ENCODE results near the gene LTK. TPM values are rescaled to one million over a fixed set of nuclear protein-coding genes. Genes with fewer than 3 reads are reported as not detected.

Gene LTK
- total RNA-seq, 1 experiment from 2014 or later = 9.2 TPM

DNA sequence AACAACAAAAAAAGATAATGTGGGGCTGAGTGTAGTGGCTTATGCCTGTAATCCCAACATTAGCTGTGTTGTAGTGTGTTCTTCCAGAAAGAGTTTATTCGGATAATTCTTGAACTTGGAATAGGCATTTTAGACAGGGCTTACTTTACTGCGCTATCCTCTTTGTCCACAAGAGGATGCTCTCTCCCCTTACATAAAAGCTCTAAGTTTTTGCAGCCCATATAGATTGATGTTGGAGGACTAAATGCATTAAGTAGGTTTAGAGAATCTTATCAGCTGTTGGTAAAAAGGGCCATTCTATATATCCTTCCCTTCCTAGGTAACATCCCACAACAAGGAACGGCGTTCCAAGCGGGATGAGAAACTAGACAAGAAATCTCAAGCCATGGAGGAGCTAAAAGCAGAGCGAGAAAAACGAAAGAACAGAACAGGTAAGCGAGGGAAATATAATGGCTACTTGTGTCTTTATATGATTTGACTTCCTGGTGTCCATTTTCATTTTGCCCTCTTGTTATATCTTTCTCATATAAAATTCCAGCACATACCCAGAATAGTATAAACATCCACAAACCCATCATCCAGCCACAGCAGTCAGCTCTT is 47.7 kb downstream of the LTK start:
- no peaks in the 10 kb centered on the region for H3K9me3 ChIP-seq (ENCODE audit: control insufficient read depth in 1 of 2, insufficient read depth in 1 of 2, low read depth in 1 of 2, low read length in 2 of 2)
- no peak overlapping the region for H3K27ac ChIP-seq (ENCODE audit: low read depth, low read length)
- no peak overlapping the region for H3K4me2 ChIP-seq (ENCODE audit: low read length)
- H3K36me3 ChIP-seq (ENCODE audit: control insufficient read depth in 1 of 2, insufficient read depth in 2 of 2, low read length in 2 of 2) = peaks cover 10 to 24% of the 10 kb centered on the region in 2 experiments; a peak in 3 of 4 replicates
- no peaks in the 10 kb centered on the region for H3K27me3 ChIP-seq (ENCODE audit: insufficient read depth, low read length)
- peaks cover 10% of the 10 kb centered on the region; the same call in 1 of the 2 replicates for H3K79me2 ChIP-seq (ENCODE audit: insufficient read depth, low read length)
- ATAC-seq = peak; percentile 80
- H3K9ac ChIP-seq (ENCODE audit: low read length) = no peak overlapping the region
- BruUV-seq (replicated peaks) = no TSS peak
- intact Hi-C loops (cut with micrococcal nuclease) = loop anchor here (1.0 to 5.0 kb wide), 4 partner anchors 41 to 436 kb away; no protein-coding TSS in a partner anchor
- H3K9me2 ChIP-seq (ENCODE audit: insufficient read depth) = no peaks in the 10 kb centered on the region
- CTCF ChIA-PET = interaction anchor here (0.7 to 2.7 kb wide), 25 partner anchors 8 to 560 kb away, joined by 3 to 28 read pairs (median 4); partner anchors contain the start of genes EHD4, LTK, MAPKBP1 and RPAP1
- POLR2A ChIA-PET = interaction anchor here (1.2 kb wide), 1 partner anchor 9 kb away, joined by 5 read pairs; no protein-coding TSS in a partner anchor
- TF ChIP-seq, protein P1, sequence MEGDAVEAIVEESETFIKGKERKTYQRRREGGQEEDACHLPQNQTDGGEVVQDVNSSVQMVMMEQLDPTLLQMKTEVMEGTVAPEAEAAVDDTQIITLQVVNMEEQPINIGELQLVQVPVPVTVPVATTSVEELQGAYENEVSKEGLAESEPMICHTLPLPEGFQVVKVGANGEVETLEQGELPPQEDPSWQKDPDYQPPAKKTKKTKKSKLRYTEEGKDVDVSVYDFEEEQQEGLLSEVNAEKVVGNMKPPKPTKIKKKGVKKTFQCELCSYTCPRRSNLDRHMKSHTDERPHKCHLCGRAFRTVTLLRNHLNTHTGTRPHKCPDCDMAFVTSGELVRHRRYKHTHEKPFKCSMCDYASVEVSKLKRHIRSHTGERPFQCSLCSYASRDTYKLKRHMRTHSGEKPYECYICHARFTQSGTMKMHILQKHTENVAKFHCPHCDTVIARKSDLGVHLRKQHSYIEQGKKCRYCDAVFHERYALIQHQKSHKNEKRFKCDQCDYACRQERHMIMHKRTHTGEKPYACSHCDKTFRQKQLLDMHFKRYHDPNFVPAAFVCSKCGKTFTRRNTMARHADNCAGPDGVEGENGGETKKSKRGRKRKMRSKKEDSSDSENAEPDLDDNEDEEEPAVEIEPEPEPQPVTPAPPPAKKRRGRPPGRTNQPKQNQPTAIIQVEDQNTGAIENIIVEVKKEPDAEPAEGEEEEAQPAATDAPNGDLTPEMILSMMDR (IDR thresholded peaks at IDR 0.05 in 2 of 3, conservative IDR thresholded peaks at IDR 0.05 in 1 of 3; ENCODE audit: borderline replicate concordance in 1 of 3, insufficient read depth in 1 of 3, low read depth in 2 of 3, low read length in 2 of 3) = peak; percentile 84 to 99 (median 98)
- TF ChIP-seq RAD21 (IDR thresholded peaks at IDR 0.05; ENCODE audit: low read depth) = peak; percentile 90
- no peak for TF ChIP-seq EGR1 (IDR thresholded peaks at IDR 0.05; ENCODE audit: low read depth)
- DNase-seq (ENCODE audit: low read depth, low spot score) = peak; percentile 45
- RAD21 ChIA-PET (ENCODE audit: low non-redundant PET in 1 of 2, low total read pairs in 2 of 2, uncharacterized antibody in 2 of 2, unreplicated experiment in 2 of 2) = interaction anchor here (0.5 to 1.6 kb wide), 11 partner anchors 41 to 345 kb away, joined by 3 to 6 read pairs (median 3); partner anchors contain the start of gene MAPKBP1 (in 1 of the 2)
- no peaks in the 10 kb centered on the region for H4K20me1 ChIP-seq (ENCODE audit: insufficient read depth)
- H2AFZ ChIP-seq (ENCODE audit: low read depth, low read length, poor library complexity, severe bottlenecking) = no peak overlapping the region
- H3K4me1 ChIP-seq (ENCODE audit: control insufficient read depth in 1 of 2, insufficient read depth in 2 of 2, low read length in 2 of 2) = no peaks in the 10 kb centered on the region
- H3K4me3 ChIP-seq (replicated peaks in 1 of 2; ENCODE audit: low read depth in 1 of 2, low read length in 2 of 2) = no peak overlapping the region

All from HCT116 (cell line).